ENCODE data around the gene FGFRL1. TPM values are rescaled to one million over a fixed set of nuclear protein-coding genes. Genes with fewer than 3 reads are reported as not detected.

The FGFRL1 gene
- total and polyA plus RNA-seq, 2 of the 13 experiments (the other 11 are each of a cell fraction or from before 2014, with no cell fraction given) = 19.1 to 30.6 TPM

GRCh38 chr4:1023895-1024740 is 12.7 kb downstream of the FGFRL1 start:
- POLR2A ChIA-PET = no interaction called here
- no peaks in the 10 kb centered on the region for H3K9me3 ChIP-seq (ENCODE audit: low read length)
- CTCF ChIA-PET (ENCODE audit: low intra/inter-chr PET ratio, low total read pairs) = no interaction called here
- H3K79me2 ChIP-seq (ENCODE audit: insufficient read depth, low read length) = no peaks in the 10 kb centered on the region
- no peak overlapping the region for H3K4me2 ChIP-seq (ENCODE audit: low read depth, low read length)
- peaks cover under 1 to 9% of the 10 kb centered on the region in 2 experiments; a peak in 4 of 5 replicates for H3K27me3 ChIP-seq (ENCODE audit: control insufficient read depth in 1 of 2, insufficient read depth in 2 of 2, low read length in 2 of 2)
- DNase-seq (ENCODE audit: low spot score) (no peak), FAIRE-seq (no peak), ATAC-seq (no peak)
- H2AFZ ChIP-seq (ENCODE audit: low read length) = no peak overlapping the region
- 98% methylated on average over 64 of the region's 83 CpGs for WGBS (ENCODE audit: low lambda C conversion rate)
- no peak overlapping the region for H3K4me3 ChIP-seq (replicated peaks in 1 of 3; ENCODE audit: insufficient read depth in 1 of 3, low read depth in 2 of 3, low read length in 3 of 3)
- intact Hi-C loops (cut with micrococcal nuclease; ENCODE audit: unreplicated experiment) (no loop called here), in situ Hi-C loops (cut with HindIII; ENCODE audit: extremely low pct_ligation_motif_present, low pct_unique_long_range_greater_than_20kb) (no loop called here)
- no TSS peak for BruUV-seq (replicated peaks)
- peaks cover 8 to 12% of the 10 kb centered on the region in 2 experiments; a peak in 4 of 5 replicates for H3K36me3 ChIP-seq (replicated peaks in 1 of 2; ENCODE audit: control insufficient read depth in 1 of 2, insufficient read depth in 2 of 2, low read length in 2 of 2)
- no peak overlapping the region for H3K9ac ChIP-seq (ENCODE audit: insufficient read depth, low read depth, low read length)
- H3K27ac ChIP-seq (ENCODE audit: extremely low read length, insufficient read depth, low read length) = no peak overlapping the region
- H4K20me1 ChIP-seq (ENCODE audit: insufficient read depth, low read length) = no peaks in the 10 kb centered on the region
- peaks cover 16% of the 10 kb centered on the region for H3K4me1 ChIP-seq (ENCODE audit: insufficient read depth, low read length)
- TF ChIP-seq HOMEZ (CRISPR knock-in tag; IDR thresholded peaks at IDR 0.05; ENCODE audit: low read depth) (no peak), AGO2 (optimal IDR thresholded peaks at IDR 0.05; ENCODE audit: low read depth, low read length) (peak; percentile 0), CREM (IDR thresholded peaks at IDR 0.05) (no peak), CREM (CRISPR knock-in tag; IDR thresholded peaks at IDR 0.05) (no peak), RBFOX2 (IDR thresholded peaks at IDR 0.05; ENCODE audit: low read depth, low read length) (peak; percentile 39)

Measured in HepG2 (cell line).